Activated CD4-positive, alpha-beta memory T cell treated with anti-CD3 and anti-CD28 coated beads, Interleukin-2, amount 10 ng/mL, durations not matched to agents 7 days and 5 days (primary cell): ENCODE measurements around the gene GZMA. TPM values are rescaled to one million over a fixed set of nuclear protein-coding genes. Genes with fewer than 3 reads are reported as not detected.

Experiments used
- CTCF ChIA-PET: fragments of 350-600 bp; sonication (Branson Sonifier 250); formaldehyde crosslinking; loops from one replicate; lab custom pipeline; 2021; ENCODE audit warnings: antibody characterized with exemption, inconsistent platforms; lab: Charles Lee
- POLR2A ChIA-PET: fragments of 350-600 bp; sonication (Branson Sonifier 250); formaldehyde crosslinking; loops from one replicate; lab custom pipeline; 2021; ENCODE audit warnings: antibody characterized with exemption; lab: Charles Lee
- DNase-seq: peaks from one replicate; pipeline ENCODE4 v3.0.0-alpha.2; 2020
- H3K27ac Mint-ChIP-seq: one replicate; pipeline ENCODE4 v1.8.0; 2021; ENCODE audit warnings: mild to moderate bottlenecking, mixed read lengths
- H3K27me3 Mint-ChIP-seq: one replicate; pipeline ENCODE4 v1.8.0; 2021; ENCODE audit warnings: mixed read lengths
- H3K36me3 Mint-ChIP-seq: one replicate; pipeline ENCODE4 v1.8.0; 2021; ENCODE audit warnings: low read depth, mixed read lengths
- H3K4me1 Mint-ChIP-seq: one replicate; pipeline ENCODE4 v1.8.0; 2021; ENCODE audit warnings: mixed read lengths
- H3K4me3 Mint-ChIP-seq: one replicate; pipeline ENCODE4 v1.8.0; 2021; ENCODE audit warnings: mild to moderate bottlenecking, mixed read lengths
- H3K9me3 Mint-ChIP-seq: one replicate; pipeline ENCODE4 v1.8.0; 2021; ENCODE audit warnings: mixed read lengths
- total RNA-seq, 2 experiments: library from RNA; stranded (reverse); gene quantifications; one replicate each; pipeline ENCODE4 v1.2.3, GENCODE V29; 2021

GZMA gene
- 1,000 to 10,000 TPM; 1,058 to 1,099 TPM for total RNA-seq

DNA sequence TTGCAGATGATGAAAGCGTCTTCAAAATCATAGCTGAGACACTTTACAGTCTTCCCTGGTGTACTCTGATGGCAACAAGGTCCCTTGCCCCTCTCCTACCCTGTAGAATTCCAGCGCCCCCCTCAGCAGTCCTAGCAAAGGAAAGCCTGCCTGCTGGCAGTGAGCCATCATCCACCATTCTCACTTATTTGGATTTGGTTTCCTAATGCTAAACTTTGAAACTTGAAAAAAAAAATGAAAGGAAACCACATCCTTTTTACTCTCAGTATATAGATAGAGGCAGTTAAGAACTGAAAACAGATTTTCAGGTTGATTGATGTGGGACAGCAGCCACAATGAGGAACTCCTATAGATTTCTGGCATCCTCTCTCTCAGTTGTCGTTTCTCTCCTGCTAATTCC lies at the start of gene GZMA:
Gene GZMA, plus strand, starts transcription at position 299 of the 400 bp plus-strand sequence. Its CDS starts 37 bp downstream, at position 336.
- DNase-seq: peak; percentile 47
- Mint-ChIP-seq H3K4me1 (peaks cover 81% of the 10 kb centered on the region), H3K36me3 (peaks cover 74% of the 10 kb centered on the region), H3K27ac (peak within 1 kb of the TSS; percentile 93), H3K9me3 (peaks cover 30% of the 10 kb centered on the region), H3K4me3 (peak within 1 kb of the TSS; percentile 83), H3K27me3 (peaks cover 5% of the 10 kb centered on the region)
- CTCF ChIA-PET: interaction anchor here (0.7 to 7.5 kb wide), 8 partner anchors 39 to 196 kb away, joined by 3 to 45 read pairs (median 7); no protein-coding TSS in a partner anchor
- POLR2A ChIA-PET: interaction anchor here (0.6 to 6.3 kb wide), 14 partner anchors 22 to 491 kb away, joined by 3 to 70 read pairs (median 6); partner anchors contain the start of gene GZMK

DNA sequence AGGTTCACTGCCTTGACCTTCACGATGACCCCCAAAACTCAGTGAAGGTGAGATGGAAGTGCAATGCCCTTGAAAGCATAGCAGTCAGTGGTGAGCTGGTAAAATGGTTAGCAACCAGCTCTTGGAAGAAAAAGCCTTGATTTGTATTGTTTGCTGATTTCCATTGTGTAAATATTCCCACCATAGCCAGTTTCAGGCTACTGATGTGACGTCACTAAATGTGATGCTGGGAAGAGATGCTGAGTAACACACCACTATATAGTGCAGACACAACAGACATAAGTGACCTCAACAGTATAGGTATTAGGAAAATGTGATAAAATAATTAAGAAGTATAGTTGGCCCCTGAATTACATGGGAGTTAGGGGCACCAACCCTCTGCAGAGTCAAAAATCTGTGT lies 47.3 kb upstream of the GZMA start:
- no peak overlapping the region for H3K4me3 Mint-ChIP-seq
- no peak overlapping the region for H3K27ac Mint-ChIP-seq
- peaks cover 38% of the 10 kb centered on the region for H3K9me3 Mint-ChIP-seq
- H3K4me1 Mint-ChIP-seq: peaks cover 39% of the 10 kb centered on the region
- H3K36me3 Mint-ChIP-seq: peaks cover 52% of the 10 kb centered on the region
- ChIA-PET POLR2A (no interaction called here), CTCF (no interaction called here)
- H3K27me3 Mint-ChIP-seq: no peaks in the 10 kb centered on the region
- no peak for DNase-seq

DNA sequence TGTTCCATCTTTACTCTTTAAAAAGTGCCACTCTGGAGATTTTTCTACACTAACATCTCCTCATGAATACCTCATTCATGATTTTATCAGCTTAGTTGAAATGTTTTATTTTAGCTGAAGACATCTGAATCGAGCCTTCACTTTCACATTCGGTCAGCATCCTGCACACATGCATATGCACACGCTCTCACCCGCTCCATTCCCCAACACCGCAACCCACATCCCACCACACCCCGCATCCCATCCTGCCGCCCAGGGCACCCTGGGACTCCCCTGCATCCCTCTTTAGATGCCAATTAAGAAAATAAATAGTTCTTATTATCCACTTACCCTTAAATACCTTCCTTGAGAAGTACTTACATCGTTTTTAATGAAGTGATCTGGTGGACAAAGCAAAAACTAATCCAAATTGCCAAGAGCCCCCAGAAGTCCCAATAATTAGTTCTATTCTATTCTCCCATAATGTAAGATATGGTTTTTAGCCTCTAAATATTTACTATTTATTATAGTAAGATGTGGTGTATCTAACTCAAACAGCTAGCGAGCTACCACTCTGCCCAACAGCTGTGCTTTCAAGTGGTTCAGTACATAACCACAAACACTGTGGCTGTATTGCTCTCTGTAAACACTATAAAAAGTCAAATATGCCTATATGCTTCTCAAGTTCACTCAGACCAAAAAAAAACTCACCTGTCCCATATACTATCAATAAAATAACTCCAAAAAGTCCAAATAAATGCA lies 40.2 kb upstream of the GZMA start:
- Mint-ChIP-seq H3K9me3 (peaks cover 23% of the 10 kb centered on the region), H3K4me3 (peak overlapping the region; percentile 73), H3K27ac (peak overlapping the region; percentile 99), H3K27me3 (no peaks in the 10 kb centered on the region), H3K4me1 (peaks cover 71% of the 10 kb centered on the region), H3K36me3 (peaks cover 53% of the 10 kb centered on the region)
- DNase-seq: peak; percentile 88
- ChIA-PET CTCF (interaction anchor here (0.8 to 2.7 kb wide), 16 partner anchors 10 to 246 kb away, joined by 3 to 25 read pairs (median 5); partner anchors contain the start of genes DHX29, GZMA and MTREX), POLR2A (interaction anchor here (0.6 to 4.4 kb wide), 22 partner anchors 8 to 950 kb away, joined by 3 to 70 read pairs (median 6); partner anchors contain the start of gene GZMA)

DNA sequence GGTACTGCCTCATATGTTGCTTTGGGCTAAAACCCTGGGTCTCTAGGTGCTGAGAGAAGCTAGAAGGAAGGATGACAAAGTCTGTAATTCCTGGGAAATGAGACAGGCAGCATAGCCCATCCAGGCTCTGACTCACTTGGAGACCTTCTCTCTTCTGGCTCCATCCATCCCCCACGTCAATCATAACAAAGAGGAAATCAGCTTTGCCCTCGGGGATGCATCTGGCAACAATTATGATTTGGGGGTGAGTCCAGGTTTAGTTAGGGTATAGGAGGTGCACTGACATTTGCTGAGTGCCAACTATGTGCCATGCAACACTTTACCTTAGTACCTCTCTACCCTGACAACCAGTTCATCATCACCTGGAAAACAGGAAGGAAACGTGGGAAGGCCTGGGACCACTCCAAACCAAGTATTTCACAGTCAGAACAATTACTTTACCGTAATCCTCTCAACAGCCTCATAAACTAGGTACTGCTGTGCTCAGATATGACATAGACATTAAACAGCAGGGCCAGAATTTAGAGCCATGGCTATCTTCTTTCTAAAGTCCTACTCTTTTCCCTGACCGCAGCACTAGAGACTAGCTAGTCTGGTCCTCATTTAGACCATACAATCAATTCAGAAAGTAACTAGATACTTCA lies 39.1 kb upstream of the GZMA start:
- Mint-ChIP-seq H3K27me3 (no peaks in the 10 kb centered on the region), H3K4me1 (peaks cover 72% of the 10 kb centered on the region), H3K27ac (peak overlapping the region; percentile 99), H3K9me3 (peaks cover 23% of the 10 kb centered on the region), H3K36me3 (peaks cover 49% of the 10 kb centered on the region), H3K4me3 (no peak overlapping the region)
- no peak for DNase-seq
- POLR2A ChIA-PET: interaction anchor here (1.1 to 4.4 kb wide), 5 partner anchors 9 to 40 kb away, joined by 3 to 70 read pairs (median 64); partner anchors contain the start of gene GZMA
- CTCF ChIA-PET: interaction anchor here (0.7 to 2.7 kb wide), 3 partner anchors 27 to 83 kb away, joined by 3 to 10 read pairs (median 5); no protein-coding TSS in a partner anchor

DNA sequence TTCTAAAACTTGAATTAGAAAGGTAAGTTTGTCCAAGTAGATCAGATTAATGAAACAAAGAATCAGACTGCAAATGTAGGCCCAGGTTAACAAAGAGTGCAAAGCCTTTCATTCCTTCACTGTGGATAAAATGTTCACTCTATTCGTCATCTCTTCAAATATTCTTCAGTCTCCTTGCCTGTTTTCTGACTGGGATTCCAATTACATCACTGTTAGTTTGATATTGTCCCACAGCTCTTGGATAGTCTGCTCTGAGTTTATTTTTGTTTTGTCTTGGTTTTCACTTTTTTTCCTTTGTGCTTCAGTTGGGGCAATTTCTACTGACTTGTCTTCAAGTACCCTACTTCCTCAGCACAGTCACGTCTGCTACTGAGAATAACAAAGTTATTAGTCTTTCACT lies 38.5 kb upstream of the GZMA start:
- POLR2A ChIA-PET: interaction anchor here (0.7 to 4.4 kb wide), 4 partner anchors 9 to 38 kb away, joined by 3 to 64 read pairs (median 34); no protein-coding TSS in a partner anchor
- H3K4me3 Mint-ChIP-seq: no peak overlapping the region

DNA sequence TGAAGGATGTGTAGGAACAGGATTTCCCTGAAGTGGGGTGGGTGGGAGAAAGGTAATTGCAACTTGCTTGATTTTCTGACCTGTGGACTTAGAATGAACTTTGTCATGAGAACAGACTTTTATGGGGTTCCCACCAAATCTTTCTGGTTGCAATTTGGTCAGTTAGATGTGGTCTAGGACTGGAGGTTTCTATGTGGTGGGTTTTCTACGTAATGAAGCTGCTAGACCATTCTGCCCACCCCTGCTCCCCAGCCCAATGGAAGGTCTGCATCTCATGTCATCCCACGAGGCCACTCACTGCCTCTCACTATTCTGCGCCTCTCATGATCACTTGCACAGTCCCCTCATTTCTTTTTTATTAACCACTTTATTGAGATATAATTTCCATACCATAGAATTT lies 37.9 kb upstream of the GZMA start:
- CTCF ChIA-PET: no interaction called here
- no peaks in the 10 kb centered on the region for H3K27me3 Mint-ChIP-seq
- no peak for DNase-seq
- H3K27ac Mint-ChIP-seq: no peak overlapping the region
- H3K4me3 Mint-ChIP-seq: no peak overlapping the region
- POLR2A ChIA-PET: interaction anchor here (0.7 to 4.4 kb wide), 4 partner anchors 8 to 37 kb away, joined by 3 to 64 read pairs (median 34); no protein-coding TSS in a partner anchor
- H3K4me1 Mint-ChIP-seq: peaks cover 74% of the 10 kb centered on the region
- H3K9me3 Mint-ChIP-seq: peaks cover 20% of the 10 kb centered on the region
- peaks cover 49% of the 10 kb centered on the region for H3K36me3 Mint-ChIP-seq

More for the DNA sequence above, 38.5 kb upstream of the GZMA start:
- H3K27ac Mint-ChIP-seq: peak overlapping the region; percentile 50
- peaks cover 70% of the 10 kb centered on the region for H3K4me1 Mint-ChIP-seq
- no peaks in the 10 kb centered on the region for H3K27me3 Mint-ChIP-seq
- no peak for DNase-seq
- CTCF ChIA-PET: interaction anchor here (0.7 kb wide), 1 partner anchor 27 kb away, joined by 3 read pairs; no protein-coding TSS in a partner anchor
- peaks cover 18% of the 10 kb centered on the region for H3K9me3 Mint-ChIP-seq
- H3K36me3 Mint-ChIP-seq: peaks cover 44% of the 10 kb centered on the region

DNA sequence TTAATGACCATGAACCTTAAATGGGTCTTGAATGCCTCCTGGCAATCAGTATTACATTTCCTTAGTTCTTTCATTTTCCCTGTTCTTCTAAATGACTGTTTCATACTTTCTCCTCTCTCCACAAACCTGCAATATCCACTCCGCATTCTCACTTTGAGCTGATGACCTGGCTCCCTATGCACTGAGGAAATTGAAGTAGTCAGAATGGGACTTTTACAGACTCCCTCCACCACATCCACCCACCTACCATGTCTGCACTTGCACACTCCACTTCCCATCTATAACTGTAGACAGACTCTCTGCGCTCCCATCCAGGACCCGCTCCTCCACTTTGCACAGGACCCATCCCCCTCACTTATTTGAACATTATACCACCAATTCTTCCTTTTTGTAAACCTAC lies 36.2 kb upstream of the GZMA start:
- Mint-ChIP-seq H3K4me3 (no peak overlapping the region), H3K9me3 (peaks cover 22% of the 10 kb centered on the region), H3K27ac (no peak overlapping the region), H3K4me1 (peaks cover 75% of the 10 kb centered on the region), H3K27me3 (no peaks in the 10 kb centered on the region), H3K36me3 (peaks cover 53% of the 10 kb centered on the region)
- ChIA-PET CTCF (no interaction called here), POLR2A (interaction anchor here (1.9 kb wide), 1 partner anchor 39 kb away, joined by 5 read pairs; no protein-coding TSS in a partner anchor)
- DNase-seq: no peak

DNA sequence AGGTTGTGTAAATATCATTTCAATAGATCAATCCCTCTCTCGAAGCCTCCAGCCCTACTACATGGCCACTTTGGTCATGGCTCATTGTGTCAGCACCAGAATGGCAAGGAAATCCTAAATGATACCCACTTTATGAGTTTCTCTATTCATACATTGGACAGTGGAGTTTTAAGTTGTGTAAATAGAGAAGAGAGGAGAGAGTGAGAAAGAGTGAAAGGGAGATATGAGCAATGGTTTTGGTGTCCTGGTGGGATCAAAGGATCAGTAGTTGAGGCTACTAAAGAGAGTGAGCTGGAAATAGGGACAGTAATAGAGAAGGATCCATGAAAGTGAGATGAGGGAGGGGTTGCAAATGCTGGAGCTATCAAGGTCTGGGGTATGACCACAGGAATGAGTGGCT lies 31.5 kb upstream of the GZMA start:
- ChIA-PET CTCF (interaction anchor here (1.6 to 2.3 kb wide), 2 partner anchors 9 to 21 kb away, joined by 3 to 11 read pairs; no protein-coding TSS in a partner anchor), POLR2A (interaction anchor here (1.1 to 5.3 kb wide), 5 partner anchors 9 to 76 kb away, joined by 3 to 64 read pairs (median 9); partner anchors contain the start of gene GZMA)
- Mint-ChIP-seq H3K4me3 (no peak overlapping the region), H3K27me3 (no peaks in the 10 kb centered on the region), H3K9me3 (peaks cover 18% of the 10 kb centered on the region), H3K27ac (peak overlapping the region; percentile 41), H3K4me1 (peaks cover 63% of the 10 kb centered on the region), H3K36me3 (peaks cover 42% of the 10 kb centered on the region)
- no peak for DNase-seq

DNA sequence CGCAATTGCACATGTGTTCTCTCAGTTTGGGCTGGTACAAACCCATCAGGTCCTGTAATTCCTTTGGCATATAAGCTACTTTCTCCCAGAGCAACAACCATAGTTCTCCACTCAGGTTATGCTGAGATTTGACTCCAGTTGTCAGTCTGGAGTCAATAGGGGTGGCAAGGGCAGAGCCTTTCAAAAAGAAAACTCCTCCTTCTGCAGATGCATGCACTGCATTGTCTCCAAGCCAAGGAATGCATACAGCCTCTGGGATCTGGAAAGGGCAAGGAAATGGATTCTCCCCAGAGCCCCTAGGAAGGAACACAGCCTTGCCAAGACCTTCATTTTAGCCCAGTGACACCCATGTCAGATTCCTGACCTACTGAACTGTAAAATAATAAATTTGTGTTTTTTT lies 31.0 kb upstream of the GZMA start:
- DNase-seq: no peak
- Mint-ChIP-seq H3K36me3 (peaks cover 37% of the 10 kb centered on the region), H3K27me3 (no peaks in the 10 kb centered on the region), H3K4me3 (no peak overlapping the region), H3K9me3 (peaks cover 13% of the 10 kb centered on the region), H3K4me1 (peaks cover 58% of the 10 kb centered on the region), H3K27ac (peak overlapping the region; percentile 41)
- ChIA-PET POLR2A (interaction anchor here (1.2 to 5.3 kb wide), 6 partner anchors 9 to 75 kb away, joined by 3 to 64 read pairs (median 24); partner anchors contain the start of gene GZMA), CTCF (interaction anchor here (1.1 to 2.3 kb wide), 5 partner anchors 10 to 168 kb away, joined by 3 to 11 read pairs (median 3); no protein-coding TSS in a partner anchor)

DNA sequence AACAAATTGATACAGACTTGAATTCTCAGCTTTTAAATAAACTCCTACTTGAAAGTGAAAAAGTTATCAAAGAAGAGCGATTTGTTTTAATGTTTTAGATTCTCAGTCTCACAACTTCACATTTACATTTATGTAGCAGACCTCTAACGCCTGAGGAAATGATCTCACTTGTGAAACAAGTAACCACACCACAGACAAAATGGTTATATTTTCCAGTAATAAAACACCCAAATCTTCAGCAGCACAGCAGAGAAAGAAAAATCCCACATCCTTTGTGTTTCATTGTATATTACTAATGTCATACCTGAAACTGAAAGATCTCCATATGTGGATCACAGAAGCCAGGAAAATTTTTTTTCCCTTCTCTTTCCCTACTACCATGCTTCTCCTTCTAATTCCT lies 29.8 kb upstream of the GZMA start:
- no peaks in the 10 kb centered on the region for H3K27me3 Mint-ChIP-seq
- peaks cover 48% of the 10 kb centered on the region for H3K4me1 Mint-ChIP-seq
- peaks cover 17% of the 10 kb centered on the region for H3K9me3 Mint-ChIP-seq
- peak overlapping the region; percentile 6 for H3K4me3 Mint-ChIP-seq
- peak overlapping the region; percentile 91 for H3K27ac Mint-ChIP-seq
- ChIA-PET POLR2A (interaction anchor here (0.7 to 5.3 kb wide), 8 partner anchors 10 to 128 kb away, joined by 3 to 64 read pairs (median 14); partner anchors contain the start of gene GZMA), CTCF (interaction anchor here (0.6 to 2.3 kb wide), 8 partner anchors 9 to 166 kb away, joined by 3 to 11 read pairs (median 4); no protein-coding TSS in a partner anchor)
- peaks cover 33% of the 10 kb centered on the region for H3K36me3 Mint-ChIP-seq
- no peak for DNase-seq

DNA sequence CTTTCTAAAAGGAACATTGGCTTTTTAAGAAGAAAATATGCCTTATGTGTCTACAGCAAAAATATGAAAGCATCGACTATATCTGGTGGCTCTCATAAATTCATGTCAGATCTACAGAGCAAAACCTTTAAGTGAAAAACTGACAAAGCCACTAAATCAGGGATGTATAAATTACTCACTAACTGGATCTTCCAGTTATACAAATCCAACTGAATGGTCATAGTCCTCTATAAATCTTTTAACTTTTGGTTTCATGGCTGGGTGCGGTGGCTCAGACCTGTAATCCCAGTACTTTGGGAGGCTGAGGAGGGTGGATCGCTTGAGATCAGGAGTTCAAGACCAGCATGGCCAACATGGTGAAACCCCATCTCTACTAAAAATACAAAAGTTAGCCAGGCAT lies 29.2 kb upstream of the GZMA start:
- Mint-ChIP-seq H3K4me1 (peaks cover 48% of the 10 kb centered on the region), H3K27me3 (no peaks in the 10 kb centered on the region), H3K9me3 (peaks cover 17% of the 10 kb centered on the region), H3K4me3 (peak overlapping the region; percentile 6), H3K27ac (peak overlapping the region; percentile 91), H3K36me3 (peaks cover 37% of the 10 kb centered on the region)
- CTCF ChIA-PET: interaction anchor here (1.5 to 2.1 kb wide), 4 partner anchors 48 to 167 kb away, joined by 4 to 11 read pairs (median 6); partner anchors contain the start of gene GZMK
- DNase-seq: no peak
- POLR2A ChIA-PET: interaction anchor here (1.4 to 5.3 kb wide), 7 partner anchors 11 to 129 kb away, joined by 3 to 64 read pairs (median 20); partner anchors contain the start of gene GZMA

DNA sequence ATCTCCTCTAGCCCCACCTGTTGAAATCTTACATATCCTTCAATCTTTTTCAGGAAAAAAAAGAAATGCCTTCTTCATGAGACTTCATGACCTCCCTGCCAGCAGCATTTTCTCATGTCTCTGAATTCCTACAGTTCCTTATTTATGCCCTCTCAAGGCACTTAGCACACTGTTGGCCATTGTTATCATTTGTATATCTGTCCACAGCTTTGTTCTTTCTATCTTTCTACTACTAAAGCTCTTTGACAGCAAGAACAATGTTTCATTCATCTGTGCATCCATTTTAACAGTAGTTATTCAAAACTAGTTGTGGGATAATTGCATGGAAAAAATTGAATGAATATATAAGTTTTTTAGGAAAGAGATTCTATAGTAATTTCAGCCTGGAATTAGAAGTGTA lies 20.9 kb upstream of the GZMA start:
- no peak for DNase-seq
- Mint-ChIP-seq H3K4me3 (no peak overlapping the region), H3K9me3 (peaks cover 48% of the 10 kb centered on the region), H3K4me1 (peaks cover 2% of the 10 kb centered on the region), H3K36me3 (peaks cover 56% of the 10 kb centered on the region), H3K27me3 (no peaks in the 10 kb centered on the region), H3K27ac (no peak overlapping the region)
- ChIA-PET POLR2A (interaction anchor here (1.1 kb wide), 1 partner anchor 12 kb away, joined by 3 read pairs; no protein-coding TSS in a partner anchor), CTCF (interaction anchor here (0.9 kb wide), 1 partner anchor 9 kb away, joined by 3 read pairs; no protein-coding TSS in a partner anchor)
